ENCODE results near the gene KRT39.
"Not testable (repeated sequence)": the region's sequence is repeated elsewhere in the genome, so short reads cannot be mapped to it uniquely, and the experiment has no call there.

KRT39 gene

GRCh38 chr17:40938981-40939380, 27.8 kb downstream of the KRT39 start:
- DNase-seq (ENCODE audit: low spot score): no peak

GRCh38 chr17:40937384-40937819, 29.3 kb downstream of the KRT39 start, which contains the start of gene KRT23:
Gene KRT23 (minus strand): TSS chr17:40937646. CDS start chr17:40936603, 1,043 bp downstream.
- DNase-seq (ENCODE audit: low spot score): no peak

- no peak for DNase-seq (ENCODE audit: low spot score)
Measured at GRCh38 chr17:40936976-40937375, 29.8 kb downstream of the KRT39 start.

- no peak for DNase-seq (ENCODE audit: low spot score)
Measured at GRCh38 chr17:40936437-40936971, 30.2 kb downstream of the KRT39 start.

GRCh38 chr17:40935624-40936023, 31.1 kb downstream of the KRT39 start:
- DNase-seq (ENCODE audit: low spot score): no peak

- no peak for DNase-seq (ENCODE audit: low spot score)
Measured at GRCh38 chr17:40932608-40933007, 34.1 kb downstream of the KRT39 start.

GRCh38 chr17:40931311-40931710, 35.4 kb downstream of the KRT39 start:
- no peak for DNase-seq (ENCODE audit: low spot score)

GRCh38 chr17:40926341-40926740, 40.4 kb downstream of the KRT39 start:
- DNase-seq (ENCODE audit: low spot score): no peak

- DNase-seq (ENCODE audit: low spot score): no peak
Measured at GRCh38 chr17:40922239-40922638, 44.5 kb downstream of the KRT39 start.

GRCh38 chr17:40921026-40921425, 45.7 kb downstream of the KRT39 start:
- DNase-seq (ENCODE audit: low spot score): no peak

GRCh38 chr17:40917116-40917515, 49.6 kb downstream of the KRT39 start:
- DNase-seq (ENCODE audit: low spot score): not testable (repeated sequence)

- no peak for DNase-seq (ENCODE audit: low spot score)
Measured at GRCh38 chr17:40916366-40916765, 50.4 kb downstream of the KRT39 start.

GRCh38 chr17:40915721-40916256, 51.0 kb downstream of the KRT39 start:
- no peak for DNase-seq (ENCODE audit: low spot score)

GRCh38 chr17:40915199-40915661, 51.5 kb downstream of the KRT39 start:
- DNase-seq (ENCODE audit: low spot score): no peak

- DNase-seq (ENCODE audit: low spot score): no peak
Measured at GRCh38 chr17:40914075-40914855, 52.5 kb downstream of the KRT39 start.

GRCh38 chr17:40912486-40913210, 54.1 kb downstream of the KRT39 start:
- no peak for DNase-seq (ENCODE audit: low spot score)

- no peak for DNase-seq (ENCODE audit: low spot score)
Measured at GRCh38 chr17:40910441-40910841, 56.3 kb downstream of the KRT39 start.

GRCh38 chr17:40909755-40910154, 57.0 kb downstream of the KRT39 start:
- DNase-seq (ENCODE audit: low spot score): no peak

- DNase-seq (ENCODE audit: low spot score): peak; percentile 41
Measured at GRCh38 chr17:40909351-40909750, 57.4 kb downstream of the KRT39 start.
